Kidney epithelial cell (primary cell): Measurements from ENCODE around the gene NMNAT3. TPM values are rescaled to one million over a fixed set of nuclear protein-coding genes. Genes with fewer than 3 reads are reported as not detected.

Experiments
- DNase-seq: peaks from one replicate; pipeline ENCODE4 v3.0.0-alpha.2; 2010; ENCODE audit warnings: low read depth
- H3K27me3 ChIP-seq: 2 replicates; pipeline ENCODE4 v1.6.0; 2011; ENCODE audit warnings: low read length; ENCODE audit not compliant: control insufficient read depth, insufficient read depth
- H3K36me3 ChIP-seq: 2 replicates; pipeline ENCODE4 v1.5.1; 2011; ENCODE audit warnings: low read length; ENCODE audit not compliant: control insufficient read depth, insufficient read depth
- H3K4me3 ChIP-seq: 2 replicates; pipeline ENCODE4 v1.5.1; 2011; ENCODE audit warnings: low read depth, mild to moderate bottlenecking, control low read depth, low read length
- CTCF ChIP-seq: IDR thresholded peaks from 2 replicates; pipeline ENCODE4 v1.5.1; 2011; ENCODE audit warnings: mild to moderate bottlenecking, moderate library complexity, low read length, control low read depth, inconsistent platforms; ENCODE audit not compliant: insufficient read depth, poor library complexity, severe bottlenecking
- total RNA-seq: library from RNA; depleted of rRNA; stranded (reverse); fragments of >200 nt; gene quantifications from 2 replicates; pipeline ENCODE4 v1.2.3, GENCODE V29; 2015

Gene NMNAT3
- total RNA-seq, 1 donor from 2014 or later, result 8.6 TPM

- TF ChIP-seq CTCF, result no peak
- Histone ChIP-seq H3K27me3 (no peaks in the 10 kb centered on the region), H3K36me3 (peaks cover 3% of the 10 kb centered on the region), H3K4me3 (no peak overlapping the region)
- DNase-seq, result no peak
These were observed 159.5 kb downstream of the NMNAT3 start for GRCh38 chr3:139518306-139518705.

GRCh38 chr3:139517321-139518065 is 160.3 kb downstream of the NMNAT3 start:
- Histone ChIP-seq H3K4me3 (no peak overlapping the region), H3K27me3 (no peaks in the 10 kb centered on the region), H3K36me3 (peaks cover 3% of the 10 kb centered on the region)
- no peak for TF ChIP-seq CTCF
- no peak for DNase-seq

DNA sequence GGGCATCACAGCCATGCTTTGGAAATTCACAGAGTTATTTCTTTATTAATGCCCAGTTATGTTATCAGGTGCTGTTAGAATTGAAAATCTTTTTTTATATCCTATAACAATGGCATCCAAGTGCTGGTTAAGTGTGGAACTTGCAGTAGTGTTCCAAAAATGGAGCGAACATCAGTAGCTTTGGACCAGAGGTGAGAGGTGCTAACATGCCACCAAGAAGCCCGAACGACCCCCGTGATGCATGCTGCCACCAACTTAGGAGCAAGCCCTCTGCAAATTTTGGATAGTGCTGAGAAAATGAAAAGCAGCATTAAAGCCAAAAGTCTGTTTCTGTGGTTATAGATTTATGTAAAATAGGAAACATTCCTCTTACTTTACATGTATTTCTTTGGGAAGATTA is 163.0 kb downstream of the NMNAT3 start:
- H3K36me3 ChIP-seq, result no peaks in the 10 kb centered on the region

More for the DNA sequence above, 163.0 kb downstream of the NMNAT3 start:
- Histone ChIP-seq H3K27me3 (no peaks in the 10 kb centered on the region), H3K4me3 (no peak overlapping the region)
- no peak for DNase-seq
- no peak for TF ChIP-seq CTCF

Other genes with a start within 250 kb of the NMNAT3 start
- gene RBP2, start 201.5 kb downstream of the NMNAT3 start, total RNA-seq, result not detected in 2 replicates
- gene RBP1, start 138.2 kb downstream of the NMNAT3 start, total RNA-seq, result 208 and 211 TPM in 2 replicates